HAP-1 (cell line): ENCODE data around the gene DRG2.
A peak's percentile ranks its signal among the peaks of the same experiment; 100 is the strongest.

ENCODE experiments used
- DNase-seq, 2 experiments: peaks; one replicate each; pipeline ENCODE4 v3.0.0-alpha.2; 2016 to 2020; ENCODE audit warnings: low spot score in 2 of 2
- H3K27me3 ChIP-seq: fragments of 250-450 bp; sonication (Bioruptor Pico); 2 replicates; pipeline ENCODE4 v1.5.1; 2020; ENCODE audit warnings: low read depth, mild to moderate bottlenecking, moderate library complexity
- H3K36me3 ChIP-seq: fragments of 250-450 bp; sonication (Bioruptor Pico); replicated peaks from 2 replicates; pipeline ENCODE4 v1.5.1; 2020; ENCODE audit warnings: mild to moderate bottlenecking
- H3K4me1 ChIP-seq: fragments of 250-450 bp; sonication (Bioruptor Pico); 2 replicates; pipeline ENCODE4 v1.5.1; 2020; ENCODE audit warnings: mild to moderate bottlenecking
- H3K4me3 ChIP-seq: fragments of 250-450 bp; sonication (Bioruptor Pico); 2 replicates; pipeline ENCODE4 v1.5.1; 2020; ENCODE audit warnings: mild to moderate bottlenecking, moderate library complexity
- H3K9me3 ChIP-seq: fragments of 250-450 bp; sonication (Bioruptor Pico); 2 replicates; pipeline ENCODE4 v1.5.1; 2020; ENCODE audit warnings: mild to moderate bottlenecking, moderate library complexity
- in situ Hi-C: fragments of 300-500 bp; cut with MboI; formaldehyde crosslinking; loops from 3 replicates; pipeline ENCODE4 v1.14.3; 2020; ENCODE audit warnings: low sequenced_read_pairs, inconsistent platforms, mixed read lengths

DRG2 gene

DNA sequence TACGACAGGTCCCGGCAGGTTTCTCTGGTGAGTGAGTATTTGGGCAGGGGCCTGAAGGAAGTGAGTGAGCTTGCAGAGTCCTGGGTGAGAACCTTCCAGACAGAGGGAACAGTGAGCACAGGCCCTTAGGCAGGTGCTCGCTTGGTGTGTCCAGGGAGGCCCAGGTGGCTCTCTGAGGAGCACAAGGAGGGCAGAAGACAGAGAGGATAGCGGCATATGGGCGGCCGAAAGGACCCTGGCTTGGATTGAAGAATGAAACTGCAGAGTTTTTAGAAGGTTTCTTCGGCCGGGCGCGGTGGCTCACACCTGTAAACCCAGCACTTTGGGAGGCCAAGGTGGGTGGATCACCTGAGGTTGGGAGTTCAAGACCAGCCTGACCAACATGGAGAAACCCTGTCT lies 6.7 kb downstream of the DRG2 start:
- Histone ChIP-seq H3K4me1 (no peaks in the 10 kb centered on the region), H3K27me3 (no peaks in the 10 kb centered on the region), H3K9me3 (no peaks in the 10 kb centered on the region), H3K4me3 (no peak overlapping the region), H3K36me3 (peaks cover 55% of the 10 kb centered on the region)
- in situ Hi-C loops: no loop called here
- no peak for DNase-seq

- H3K36me3 ChIP-seq: peaks cover 60% of the 10 kb centered on the region
- H3K4me3 ChIP-seq: no peak overlapping the region
- no peaks in the 10 kb centered on the region for H3K27me3 ChIP-seq
- no peak for DNase-seq
- no peaks in the 10 kb centered on the region for H3K9me3 ChIP-seq
- in situ Hi-C loops: no loop called here
- no peaks in the 10 kb centered on the region for H3K4me1 ChIP-seq
Measured at GRCh38 chr17:18099516-18099915, 11.8 kb downstream of the DRG2 start.

DNA sequence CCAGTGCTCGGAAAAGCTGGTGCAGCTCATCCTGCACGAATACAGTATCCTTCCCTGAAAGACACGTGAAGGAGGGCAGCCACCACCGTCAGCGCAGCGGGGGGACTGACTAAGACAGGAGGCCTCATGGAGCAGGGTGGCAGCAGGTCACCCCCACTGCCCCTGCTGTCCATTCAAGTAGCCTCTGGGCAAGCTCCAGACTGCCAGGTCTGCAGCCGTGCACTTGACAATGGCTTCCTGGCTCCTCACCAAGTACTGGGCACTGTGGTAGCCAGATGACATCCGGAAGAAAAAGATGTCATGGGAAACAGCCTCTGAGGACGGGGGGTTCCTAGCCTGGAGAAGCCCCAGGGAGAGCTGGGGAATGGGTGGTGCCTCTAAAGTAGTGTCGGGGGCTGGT lies 12.9 kb downstream of the DRG2 start:
- Histone ChIP-seq H3K9me3 (no peaks in the 10 kb centered on the region), H3K36me3 (peaks cover 56% of the 10 kb centered on the region), H3K4me1 (no peaks in the 10 kb centered on the region), H3K27me3 (no peaks in the 10 kb centered on the region), H3K4me3 (no peak overlapping the region)
- in situ Hi-C loops: no loop called here
- no peak for DNase-seq

DNA sequence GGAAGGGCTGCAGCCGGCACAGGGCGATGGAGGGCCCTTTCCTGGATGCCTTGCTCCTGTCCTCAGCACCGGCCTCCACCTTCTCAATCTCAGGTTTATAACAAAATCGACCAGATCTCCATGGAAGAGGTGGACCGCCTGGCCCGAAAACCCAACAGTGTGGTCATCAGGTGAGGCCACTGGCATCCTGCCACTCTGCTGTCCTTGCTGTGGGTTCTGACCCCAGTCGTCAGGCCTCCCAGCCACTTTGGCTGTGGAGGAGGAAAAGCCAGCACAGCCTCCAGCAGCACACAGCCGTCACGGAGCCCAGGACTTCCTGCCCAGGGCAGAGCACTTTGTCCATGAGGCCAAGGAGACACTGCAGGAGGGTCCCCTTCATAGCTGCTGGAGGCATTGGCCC lies 14.1 kb downstream of the DRG2 start:
- Histone ChIP-seq H3K9me3 (no peaks in the 10 kb centered on the region), H3K27me3 (no peaks in the 10 kb centered on the region), H3K4me3 (no peak overlapping the region), H3K4me1 (no peaks in the 10 kb centered on the region), H3K36me3 (peaks cover 45% of the 10 kb centered on the region)
- DNase-seq: no peak
- in situ Hi-C loops: no loop called here

- Histone ChIP-seq H3K36me3 (peaks cover 43% of the 10 kb centered on the region), H3K9me3 (no peaks in the 10 kb centered on the region), H3K4me3 (no peak overlapping the region), H3K27me3 (no peaks in the 10 kb centered on the region), H3K4me1 (no peaks in the 10 kb centered on the region)
- in situ Hi-C loops: no loop called here
- no peak for DNase-seq
Measured at GRCh38 chr17:18102640-18103039, 14.9 kb downstream of the DRG2 start.

DNA sequence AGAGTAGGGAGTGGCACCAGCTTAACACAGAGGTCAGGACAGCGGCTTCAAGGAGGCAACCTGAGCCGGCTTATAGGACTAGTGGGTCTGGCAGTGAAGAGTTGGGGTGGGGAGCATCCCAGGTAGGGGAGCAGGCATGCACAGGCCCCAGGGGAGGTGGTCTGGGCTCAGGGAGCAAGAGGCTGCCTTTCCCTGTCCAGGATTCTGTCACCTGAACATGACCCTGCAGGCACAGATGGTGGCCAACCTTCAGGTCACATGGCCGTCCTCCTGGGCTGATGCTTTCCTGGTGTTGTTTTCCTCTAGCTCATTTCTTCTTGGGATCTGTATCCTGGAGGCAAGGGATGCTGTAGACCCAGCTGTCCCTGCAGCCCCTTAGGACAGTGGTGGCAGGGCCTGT lies 17.3 kb downstream of the DRG2 start:
- no peaks in the 10 kb centered on the region for H3K4me1 ChIP-seq
- DNase-seq: no peak
- peaks cover 19% of the 10 kb centered on the region for H3K36me3 ChIP-seq
- in situ Hi-C loops: no loop called here
- no peaks in the 10 kb centered on the region for H3K27me3 ChIP-seq
- no peak overlapping the region for H3K4me3 ChIP-seq
- H3K9me3 ChIP-seq: no peaks in the 10 kb centered on the region

- peaks cover 17% of the 10 kb centered on the region for H3K36me3 ChIP-seq
- no peak overlapping the region for H3K4me3 ChIP-seq
- in situ Hi-C loops: no loop called here
- no peaks in the 10 kb centered on the region for H3K27me3 ChIP-seq
- no peak for DNase-seq
- no peaks in the 10 kb centered on the region for H3K9me3 ChIP-seq
- no peaks in the 10 kb centered on the region for H3K4me1 ChIP-seq
Measured at GRCh38 chr17:18105595-18105994, 17.8 kb downstream of the DRG2 start.

GRCh38 chr17:18106211-18106610 lies 18.5 kb downstream of the DRG2 start:
- H3K36me3 ChIP-seq: peaks cover 16% of the 10 kb centered on the region
- no peaks in the 10 kb centered on the region for H3K27me3 ChIP-seq
- DNase-seq: no peak
- in situ Hi-C loops: no loop called here
- H3K4me3 ChIP-seq: no peak overlapping the region
- no peaks in the 10 kb centered on the region for H3K4me1 ChIP-seq
- H3K9me3 ChIP-seq: no peaks in the 10 kb centered on the region

- Histone ChIP-seq H3K4me3 (no peak overlapping the region), H3K4me1 (no peaks in the 10 kb centered on the region), H3K9me3 (no peaks in the 10 kb centered on the region), H3K27me3 (no peaks in the 10 kb centered on the region), H3K36me3 (peaks cover 7% of the 10 kb centered on the region; the same call in 1 of the 2 replicates)
- DNase-seq: no peak
- in situ Hi-C loops: no loop called here
Measured at GRCh38 chr17:18107061-18107790, 19.5 kb downstream of the DRG2 start.

DNA sequence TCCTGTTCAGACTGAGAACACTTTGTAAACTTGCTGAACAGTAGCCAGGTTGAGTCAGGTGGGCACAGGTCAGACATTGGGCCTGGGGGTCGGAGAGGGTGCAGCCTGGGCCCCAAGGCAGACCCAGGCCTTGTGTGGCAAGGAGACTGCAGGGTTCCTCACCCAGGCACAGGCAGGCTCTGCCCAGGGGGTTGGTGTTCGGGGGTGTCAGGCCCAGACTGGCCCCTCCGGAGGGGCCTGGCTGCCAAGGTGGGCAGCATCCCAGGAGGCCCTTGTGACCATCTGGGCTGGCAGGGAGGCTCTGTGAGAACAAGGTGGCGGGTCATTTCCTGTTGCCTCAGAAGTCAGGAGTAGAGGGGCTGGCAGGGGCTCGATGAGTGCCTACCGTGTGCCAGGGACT lies 20.2 kb downstream of the DRG2 start:
- H3K4me1 ChIP-seq: no peaks in the 10 kb centered on the region
- no peaks in the 10 kb centered on the region for H3K27me3 ChIP-seq
- in situ Hi-C loops: no loop called here
- peaks cover 7% of the 10 kb centered on the region; the same call in 1 of the 2 replicates for H3K36me3 ChIP-seq
- no peaks in the 10 kb centered on the region for H3K9me3 ChIP-seq
- no peak for DNase-seq
- H3K4me3 ChIP-seq: no peak overlapping the region

- H3K4me3 ChIP-seq: no peak within 1 kb of the TSS
- H3K4me1 ChIP-seq: no peaks in the 10 kb centered on the region
- peak in 1 of 2 experiments; percentile 25 for DNase-seq
- H3K27me3 ChIP-seq: no peaks in the 10 kb centered on the region
- in situ Hi-C loops: no loop called here
- peaks cover 7% of the 10 kb centered on the region; the same call in 1 of the 2 replicates for H3K36me3 ChIP-seq
- no peaks in the 10 kb centered on the region for H3K9me3 ChIP-seq
Measured at GRCh38 chr17:18108401-18109312, 20.9 kb downstream of the DRG2 start, which contains the start of gene MYO15A. Gene MYO15A, plus strand, starts transcription at chr17:18108756. Its CDS starts 10,045 bp downstream, at chr17:18118801.

DNA sequence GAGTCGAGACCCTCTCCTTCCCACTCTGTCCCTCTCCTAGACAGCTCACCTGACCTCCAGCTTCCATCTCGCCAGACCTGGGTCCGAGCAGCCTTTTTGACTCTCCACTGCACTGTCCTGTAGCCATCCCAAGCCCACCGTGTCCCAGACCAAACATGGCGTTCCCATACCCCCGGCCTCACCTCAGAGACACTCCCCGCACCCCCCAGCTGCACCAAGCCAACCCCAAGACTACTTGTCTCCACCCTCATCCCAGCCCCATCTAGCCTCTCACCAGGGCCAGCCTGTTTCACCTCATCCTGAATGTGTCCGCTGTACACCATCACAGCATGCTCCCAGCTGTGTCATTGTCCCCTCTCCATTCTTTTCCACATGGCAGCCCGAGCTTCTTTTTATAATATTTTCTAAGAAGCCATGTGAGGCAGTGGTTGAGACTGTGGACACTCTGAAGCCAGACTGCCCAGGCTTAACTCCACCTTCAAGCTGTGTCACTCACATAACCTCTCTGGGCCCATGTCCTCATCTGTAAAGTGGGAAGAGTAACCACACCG lies 22.3 kb downstream of the DRG2 start:
- Histone ChIP-seq H3K9me3 (no peaks in the 10 kb centered on the region), H3K4me3 (no peak overlapping the region), H3K36me3 (0 out of 2 replicates have a peak, but pooled peaks cover 7% of the 10 kb centered on the region), H3K4me1 (no peaks in the 10 kb centered on the region), H3K27me3 (no peaks in the 10 kb centered on the region)
- in situ Hi-C loops: no loop called here
- DNase-seq: no peak

- H3K4me1 ChIP-seq: no peaks in the 10 kb centered on the region
- no peaks in the 10 kb centered on the region for H3K27me3 ChIP-seq
- 0 out of 2 replicates have a peak, but pooled peaks cover 7% of the 10 kb centered on the region for H3K36me3 ChIP-seq
- in situ Hi-C loops: no loop called here
- no peaks in the 10 kb centered on the region for H3K9me3 ChIP-seq
- DNase-seq: no peak
- H3K4me3 ChIP-seq: no peak overlapping the region
Measured at GRCh38 chr17:18110636-18111145, 22.9 kb downstream of the DRG2 start.
